Daoy (cell line): Measurements from ENCODE around the gene ADISSP. TPM values are rescaled to one million over a fixed set of nuclear protein-coding genes. Genes with fewer than 3 reads are reported as not detected.
A peak's percentile ranks its signal among the peaks of the same experiment; 100 is the strongest.

Source experiments
- DNase-seq: peaks from one replicate; pipeline ENCODE4 v3.0.0-alpha.2; 2015; ENCODE audit warnings: low read depth
- total RNA-seq: library from RNA; depleted of rRNA; stranded (reverse); fragments of >200 nt; shearing (Covaris generic); gene quantifications from 2 replicates; pipeline ENCODE4 v1.2.3, GENCODE V29; 2014

The ADISSP gene
- total RNA-seq, 1 experiment from 2014 or later, result 40.4 TPM

- no peak for DNase-seq
Observed at GRCh38 chr20:3738111-3739053, 29.2 kb downstream of the ADISSP start.

GRCh38 chr20:3735768-3736167, 31.8 kb downstream of the ADISSP start:
- no peak for DNase-seq

GRCh38 chr20:3734111-3734843, 33.3 kb downstream of the ADISSP start:
- no peak for DNase-seq

GRCh38 chr20:3733119-3733995, 34.2 kb downstream of the ADISSP start:
- no peak for DNase-seq

GRCh38 chr20:3732327-3733118, 35.0 kb downstream of the ADISSP start, which contains the start of gene HSPA12B:
HSPA12B (plus strand) TSS chr20:3732685; CDS start chr20:3738675, 5,990 bp downstream.
- DNase-seq, result no peak

GRCh38 chr20:3731944-3732326, 35.6 kb downstream of the ADISSP start:
- no peak for DNase-seq

GRCh38 chr20:3730803-3731672, 36.5 kb downstream of the ADISSP start:
- no peak for DNase-seq

- peak; percentile 27 for DNase-seq
Observed at GRCh38 chr20:3729811-3730540, 37.6 kb downstream of the ADISSP start.

- no peak for DNase-seq
Observed at GRCh38 chr20:3729378-3729777, 38.2 kb downstream of the ADISSP start.

GRCh38 chr20:3728876-3729275, 38.7 kb downstream of the ADISSP start:
- no peak for DNase-seq

GRCh38 chr20:3728354-3728753, 39.2 kb downstream of the ADISSP start:
- no peak for DNase-seq

- peak; percentile 64 for DNase-seq
Observed at GRCh38 chr20:3727401-3728021, 40.0 kb downstream of the ADISSP start.

- DNase-seq, result no peak
Observed at GRCh38 chr20:3724356-3724755, 43.2 kb downstream of the ADISSP start.

GRCh38 chr20:3723284-3723683, 44.3 kb downstream of the ADISSP start:
- DNase-seq, result no peak

- DNase-seq, result no peak
Observed at GRCh38 chr20:3721912-3722311, 45.6 kb downstream of the ADISSP start.

GRCh38 chr20:3720626-3721025, 46.9 kb downstream of the ADISSP start:
- no peak for DNase-seq

GRCh38 chr20:3720068-3720467, 47.5 kb downstream of the ADISSP start:
- no peak for DNase-seq

- DNase-seq, result no peak
Observed at GRCh38 chr20:3719046-3719445, 48.5 kb downstream of the ADISSP start.
